DMS53 (cell line): Measurements from ENCODE around the gene DOCK1.

Experiments used
- DNase-seq: peaks from one replicate; lab custom pipeline; 2025; lab: John Stamatoyannopoulos, UW

The DOCK1 gene

DNA sequence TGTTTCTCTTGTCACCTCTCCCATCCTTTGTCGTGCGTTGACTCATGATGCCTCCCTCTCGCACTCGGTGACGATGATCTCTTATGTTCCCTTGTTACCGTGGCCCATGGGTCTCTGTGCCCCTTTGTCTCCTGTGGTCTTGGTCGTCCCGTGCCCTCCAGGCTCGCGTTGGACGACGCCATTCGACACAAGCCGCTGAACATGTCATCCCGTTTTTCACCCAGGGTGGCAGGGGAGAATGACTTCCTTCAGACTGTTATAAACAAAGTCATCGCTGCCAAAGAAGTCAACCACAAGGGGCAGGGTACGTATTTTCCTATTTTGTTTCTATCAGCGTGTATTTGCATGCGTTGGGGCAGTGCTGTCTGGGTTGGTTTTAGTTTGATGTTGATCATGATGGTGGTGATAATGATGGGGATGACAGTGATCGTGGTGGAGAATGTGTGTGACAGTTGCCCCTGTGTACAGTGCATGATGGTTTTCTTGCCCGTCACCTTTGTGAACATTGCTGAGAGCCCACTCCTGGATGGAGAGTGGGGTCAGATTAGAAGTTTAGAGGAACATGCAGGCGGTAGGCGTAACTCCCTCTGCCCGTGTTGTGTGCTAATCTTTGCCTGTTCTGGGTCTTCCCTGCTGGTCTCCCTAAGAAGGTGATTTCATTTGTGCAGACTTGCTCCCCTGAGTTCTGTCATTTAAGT lies 107.0 kb downstream of the DOCK1 start:
- no peak for DNase-seq

- DNase-seq: no peak
Measured at GRCh38 chr10:127012769-127013152, 107.5 kb downstream of the DOCK1 start.

GRCh38 chr10:127013211-127013656 lies 108.0 kb downstream of the DOCK1 start:
- DNase-seq: no peak

DNA sequence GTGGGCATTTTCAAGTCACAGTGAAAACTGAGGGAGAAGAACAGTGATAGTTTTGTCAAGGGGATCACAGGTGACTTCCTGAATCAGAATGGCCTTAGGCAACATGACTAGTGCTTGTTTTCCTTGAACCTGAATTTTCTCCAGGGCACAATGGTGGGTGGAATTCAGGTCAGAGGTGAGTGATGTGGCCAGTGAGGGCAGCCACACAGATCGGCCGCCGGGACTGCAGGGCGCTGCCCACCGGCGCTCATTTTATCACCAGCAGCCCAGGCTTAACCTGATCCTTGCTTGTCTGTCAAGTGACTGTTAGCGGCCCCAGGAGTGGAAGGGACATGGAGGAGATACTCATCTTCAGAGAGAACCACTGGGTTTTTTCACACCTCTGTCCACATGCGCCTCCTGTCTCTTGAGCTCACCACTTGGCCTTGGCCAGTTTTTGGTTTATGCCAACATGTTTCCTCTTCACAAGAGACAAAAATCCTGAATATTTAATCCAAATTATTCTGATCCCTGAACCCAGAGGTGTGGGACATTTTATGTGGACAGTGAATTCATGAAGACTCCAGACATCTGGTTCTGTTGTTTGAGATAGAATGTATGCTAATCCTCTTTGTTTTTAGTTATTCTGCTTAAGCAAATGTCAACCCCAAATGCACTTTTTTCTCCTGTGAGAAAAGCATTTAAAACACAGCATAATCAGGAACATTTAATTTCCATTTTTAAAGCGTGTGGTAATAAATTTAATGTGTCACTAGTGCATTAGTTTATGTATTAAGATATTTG lies 108.7 kb downstream of the DOCK1 start:
- no peak for DNase-seq

DNA sequence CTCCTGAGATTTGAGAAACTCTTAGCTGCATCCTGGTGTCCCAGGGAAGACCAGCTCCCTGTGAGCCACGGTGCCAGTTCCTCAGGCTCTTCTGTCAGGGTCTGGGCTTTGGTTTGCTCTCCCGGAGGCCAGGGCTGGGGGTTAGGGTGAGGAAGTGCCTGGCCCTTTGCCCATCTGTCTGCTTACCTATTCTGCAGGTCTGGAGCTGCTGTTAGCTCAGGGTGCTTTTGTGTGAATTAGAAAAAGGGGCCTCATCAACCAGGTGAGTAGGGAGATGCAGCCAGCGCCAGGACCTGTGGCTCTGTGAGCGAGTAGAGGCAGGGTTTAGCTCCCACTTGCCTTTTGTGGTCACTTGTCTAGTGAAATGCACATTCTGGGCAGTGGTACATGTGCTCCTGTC lies 109.4 kb downstream of the DOCK1 start:
- no peak for DNase-seq

DNA sequence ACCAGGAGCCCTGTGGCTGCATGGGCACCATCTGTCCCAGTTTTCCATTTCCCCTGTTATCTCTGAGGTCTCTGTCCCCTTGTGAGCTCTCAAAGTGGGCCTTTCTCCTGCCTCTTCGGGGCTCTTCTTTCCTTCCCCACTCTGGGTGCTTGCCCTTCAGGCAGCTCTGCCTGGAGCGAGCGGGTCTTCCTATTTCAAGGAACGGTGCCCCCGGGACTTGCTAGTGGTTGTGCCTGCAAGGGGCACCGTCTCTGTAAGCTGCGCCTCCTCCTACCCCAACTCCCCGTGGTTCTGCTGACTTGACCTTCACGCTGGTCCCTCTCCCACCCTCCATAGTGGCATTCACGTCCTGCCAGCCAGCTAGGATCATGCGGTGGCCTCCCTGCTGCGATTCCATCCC lies 110.1 kb downstream of the DOCK1 start:
- no peak for DNase-seq

- DNase-seq: peak; percentile 10
Measured at GRCh38 chr10:127016331-127016730, 111.1 kb downstream of the DOCK1 start.

- DNase-seq: no peak
Measured at GRCh38 chr10:127017541-127018297, 112.5 kb downstream of the DOCK1 start.

DNA sequence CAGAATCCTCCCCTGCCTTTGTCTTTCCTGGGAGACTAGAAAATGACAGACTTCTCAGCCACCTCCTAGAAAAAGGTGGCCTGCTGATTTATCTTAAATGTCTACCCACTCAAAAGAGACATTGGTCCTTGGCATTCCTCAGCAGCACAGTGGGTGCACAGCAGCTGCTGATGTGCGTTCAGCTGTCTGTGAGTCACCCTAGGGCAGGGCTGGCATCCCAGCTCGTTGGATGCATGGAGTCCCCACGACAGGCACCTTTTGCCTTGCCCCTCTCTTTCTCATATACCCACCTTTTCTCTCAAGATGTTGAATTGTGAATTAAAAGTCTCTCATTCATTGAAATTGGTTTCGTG lies 113.0 kb downstream of the DOCK1 start:
- no peak for DNase-seq

DNA sequence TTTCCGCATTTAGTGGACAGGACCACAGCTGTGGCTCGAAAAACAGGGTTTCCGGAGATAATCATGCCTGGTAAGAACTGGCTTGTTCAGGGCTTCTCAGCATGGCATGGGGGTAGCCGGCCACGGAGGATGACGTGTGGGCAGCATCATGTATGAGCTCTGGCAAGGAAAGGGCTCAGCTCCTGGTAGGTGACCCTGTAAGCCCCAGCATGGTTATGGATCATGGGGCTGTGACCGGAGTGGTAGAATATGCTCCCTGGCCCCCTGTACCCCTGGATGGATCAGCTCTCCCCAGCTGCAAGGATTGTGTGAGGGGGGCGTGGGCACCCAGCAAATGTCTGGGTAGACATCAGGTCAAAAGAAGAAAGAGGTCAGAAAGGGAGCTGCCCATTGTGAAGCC lies 113.5 kb downstream of the DOCK1 start:
- no peak for DNase-seq

DNA sequence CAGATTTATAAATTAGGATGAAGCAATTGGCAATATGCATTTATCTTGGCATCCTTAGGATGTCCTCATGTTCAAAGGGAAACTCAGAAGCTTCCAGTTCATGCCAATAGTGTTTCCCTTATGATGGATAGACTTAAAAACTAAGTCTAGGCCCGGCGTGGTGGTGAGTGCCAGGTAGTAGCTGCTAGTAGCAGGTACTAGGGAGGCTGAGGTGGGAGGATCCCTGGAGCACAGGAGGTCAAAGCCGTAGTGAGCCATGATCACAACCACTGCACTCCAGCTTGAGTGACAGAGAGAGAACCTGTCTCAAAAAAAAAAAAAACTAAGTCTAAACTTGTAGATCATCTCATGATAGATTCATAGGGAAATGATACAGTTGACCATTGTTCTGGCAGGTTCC lies 115.0 kb downstream of the DOCK1 start:
- DNase-seq: no peak

- no peak for DNase-seq
Measured at GRCh38 chr10:127021801-127022200, 116.6 kb downstream of the DOCK1 start.

DNA sequence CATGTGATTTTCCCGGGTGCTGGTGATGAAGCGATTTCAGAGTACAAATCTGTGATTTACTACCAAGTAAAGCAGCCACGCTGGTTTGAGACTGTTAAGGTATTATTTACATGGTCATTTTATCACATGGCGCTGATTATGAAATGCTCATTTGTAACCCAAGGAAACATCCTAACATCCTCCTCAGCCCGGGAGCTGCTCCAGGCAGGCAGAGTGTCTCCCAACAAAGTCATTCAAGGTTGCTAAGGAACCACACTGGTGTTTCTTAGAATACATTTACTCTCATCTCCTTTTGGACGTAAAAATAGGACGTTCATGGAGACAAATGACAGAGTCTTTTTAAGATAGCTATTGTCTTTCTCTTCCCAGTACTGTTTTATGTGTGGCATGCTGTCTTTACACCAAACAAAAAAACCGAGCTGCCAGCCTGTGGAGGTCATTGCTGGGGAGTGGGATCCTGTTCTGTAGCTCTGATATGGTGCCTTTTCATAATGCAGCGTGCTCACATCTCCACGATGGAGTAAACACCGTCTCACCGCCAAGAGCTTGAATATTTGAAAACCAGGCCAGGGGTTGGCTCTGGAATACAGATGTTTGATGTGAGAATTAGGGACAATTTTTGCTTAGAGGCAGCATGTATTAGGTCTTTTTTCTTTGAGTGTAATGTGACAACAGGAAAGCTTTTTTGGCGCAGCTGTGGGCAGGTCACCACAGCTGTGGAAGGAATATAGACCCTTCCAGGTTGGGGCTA lies 119.6 kb downstream of the DOCK1 start:
- no peak for DNase-seq

DNA sequence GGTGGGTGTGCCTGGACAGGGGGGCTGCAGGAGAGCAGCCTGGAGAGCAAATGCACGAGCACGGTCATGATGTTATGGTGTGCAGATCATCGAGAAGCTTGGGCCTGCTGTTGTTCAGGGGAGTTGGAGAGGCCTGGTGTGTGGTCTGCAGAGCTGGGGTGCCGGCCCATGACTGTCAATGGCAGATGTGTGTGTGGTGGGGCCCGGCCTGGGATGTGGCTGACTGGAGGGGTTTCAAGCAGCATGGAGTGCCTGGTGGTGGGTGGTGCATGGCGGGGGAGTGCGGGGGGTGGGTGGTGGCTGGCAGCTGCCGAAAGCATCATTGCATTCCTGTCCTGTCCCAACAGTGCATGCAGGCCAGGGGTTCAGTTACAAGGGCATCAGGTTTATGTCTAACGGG lies 122.6 kb downstream of the DOCK1 start:
- DNase-seq: no peak

- no peak for DNase-seq
Measured at GRCh38 chr10:127028556-127028955, 123.3 kb downstream of the DOCK1 start.

DNA sequence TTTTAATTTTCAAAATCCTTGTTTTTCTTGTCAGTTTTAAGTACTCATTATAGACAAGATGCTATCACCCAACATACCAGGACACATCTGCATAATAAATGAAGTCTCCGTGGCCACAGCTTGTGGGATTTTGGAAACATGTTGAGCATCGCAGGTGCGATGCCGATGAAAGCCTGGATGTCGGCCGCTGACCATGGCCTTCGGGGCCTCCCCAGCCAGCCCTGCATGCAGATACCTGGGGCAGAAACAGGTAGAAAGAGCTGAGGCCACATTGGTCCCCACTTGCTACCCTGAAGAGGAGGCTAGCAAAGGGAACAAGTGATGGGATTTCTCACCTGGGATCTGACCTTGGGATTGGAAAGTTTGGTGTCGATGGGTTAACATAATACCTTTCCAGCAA lies 123.8 kb downstream of the DOCK1 start:
- DNase-seq: no peak

DNA sequence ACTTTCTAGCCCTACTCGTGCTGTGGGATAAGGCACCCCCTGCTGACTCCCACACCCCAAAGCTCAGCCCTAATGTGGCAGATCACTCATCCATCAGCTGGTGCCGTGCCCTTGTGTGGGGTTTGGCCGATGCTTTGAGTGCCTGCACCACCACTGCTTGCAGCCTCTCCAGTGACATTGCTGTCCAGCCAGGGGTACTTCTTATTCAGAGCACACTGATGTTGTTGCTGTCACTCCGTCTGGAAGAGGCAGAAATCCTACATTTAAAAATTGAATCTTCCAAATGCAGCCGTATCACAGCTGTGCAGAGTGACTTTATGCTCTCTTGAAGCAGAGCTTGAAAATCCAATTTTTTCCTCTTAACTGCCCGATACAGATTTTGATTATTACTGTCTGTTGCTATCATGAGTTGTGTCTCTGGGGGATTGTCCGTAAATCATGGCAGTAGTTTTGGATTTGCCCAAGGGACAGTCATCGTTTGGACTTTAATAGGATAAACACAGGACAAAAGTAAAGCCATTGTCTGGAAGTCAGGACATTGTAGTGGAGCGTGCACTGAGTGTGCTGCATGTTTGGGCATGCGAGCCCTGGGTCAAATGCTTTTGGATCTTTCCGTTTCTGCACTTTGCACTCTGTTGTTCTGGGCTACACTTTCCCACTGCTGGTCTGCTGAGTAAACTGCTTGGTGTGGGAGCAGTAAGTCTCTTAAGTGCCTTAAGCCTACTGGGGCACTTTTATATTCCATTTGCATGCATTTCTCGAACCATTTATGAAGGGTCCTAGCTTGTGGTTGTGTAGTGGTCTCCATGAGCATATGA lies 128.2 kb downstream of the DOCK1 start:
- DNase-seq: no peak

GRCh38 chr10:127034034-127034633 lies 128.9 kb downstream of the DOCK1 start:
- DNase-seq: no peak

- no peak for DNase-seq
Measured at GRCh38 chr10:127034790-127035189, 129.6 kb downstream of the DOCK1 start.

- DNase-seq: no peak
Measured at GRCh38 chr10:127035827-127036226, 130.6 kb downstream of the DOCK1 start.

DNA sequence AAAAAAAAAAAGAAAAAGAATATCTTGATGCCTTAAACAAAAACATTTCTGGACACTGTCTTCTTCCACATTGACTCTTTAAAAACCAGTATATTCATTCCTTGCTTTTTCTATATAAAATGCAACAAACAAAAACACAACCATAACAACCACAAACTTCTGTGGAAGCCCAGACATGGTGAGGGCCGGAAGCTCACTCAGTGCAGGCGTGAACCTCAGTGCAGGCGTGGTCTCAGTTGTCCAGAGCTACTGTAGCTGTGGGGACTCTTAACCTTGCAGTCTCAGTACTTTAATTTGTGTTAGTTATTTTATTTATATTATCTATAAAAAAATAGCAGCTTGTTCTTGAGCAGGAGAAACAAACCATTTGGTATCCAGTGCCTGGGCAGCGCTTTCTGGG lies 131.8 kb downstream of the DOCK1 start:
- DNase-seq: no peak
